NT2/D1 (cell line): ENCODE measurements around the gene FRMPD1.

Experiments
- SUZ12 ChIP-seq: IDR thresholded peaks from 2 replicates; pipeline ENCODE4 v1.6.1; 2011; ENCODE audit not compliant: insufficient read length, insufficient read depth; ENCODE audit errors: extremely low read depth
- YY1 ChIP-seq: IDR thresholded peaks from 2 replicates; pipeline ENCODE4 v1.6.1; 2011; ENCODE audit not compliant: insufficient read length, insufficient read depth
- ZNF274 ChIP-seq: IDR thresholded peaks from 2 replicates; pipeline ENCODE4 v1.6.1; 2011; ENCODE audit warnings: mild to moderate bottlenecking, low read depth, low read length

DNA sequence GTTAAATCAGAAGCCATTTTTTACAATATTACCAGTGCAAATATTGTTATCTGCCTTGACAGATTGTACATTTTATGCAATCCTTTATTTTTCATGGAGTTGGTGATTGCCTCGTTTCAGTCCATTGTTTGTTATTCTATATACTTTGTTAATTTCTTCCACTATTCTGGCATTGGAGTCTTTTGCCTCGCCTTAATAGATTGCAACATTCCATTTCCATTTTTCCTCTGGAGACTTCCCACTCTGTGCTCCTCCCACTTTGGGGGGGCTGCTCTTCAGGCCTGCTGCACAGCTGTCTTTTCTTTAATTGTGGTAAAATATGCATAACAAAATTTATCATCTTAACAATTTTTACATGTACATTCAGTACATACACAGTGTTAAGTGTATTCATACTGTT lies 145.5 kb downstream of the FRMPD1 start:
- TF ChIP-seq SUZ12: no peak
- no peak for TF ChIP-seq YY1
- TF ChIP-seq ZNF274: no peak
